ENCODE results near the gene BOD1L2.

DNA sequence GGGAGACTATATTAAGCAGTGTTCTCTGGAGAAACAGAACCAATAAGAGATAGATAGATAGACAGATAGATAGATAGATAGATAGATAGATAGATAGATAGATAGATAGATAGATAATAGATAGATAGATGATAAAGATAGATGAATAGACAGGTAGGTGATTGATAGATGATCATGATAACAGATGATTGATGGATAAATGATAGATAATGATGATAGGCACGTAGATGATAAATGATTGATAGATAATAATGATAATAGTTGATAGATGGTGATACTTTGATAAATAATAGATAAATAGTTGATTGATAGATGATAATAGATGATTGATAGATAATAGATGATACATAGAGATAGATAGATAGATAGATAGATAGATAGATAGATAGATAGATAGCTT, 48.5 kb downstream of the BOD1L2 start:
- TF ChIP-seq POLR2AphosphoS5 (IDR thresholded peaks at IDR 0.05), result no peak
- TF ChIP-seq POLR2A (IDR thresholded peaks at IDR 0.05), result no peak
